ENCODE measurements around the gene PRND.

PRND gene

DNA sequence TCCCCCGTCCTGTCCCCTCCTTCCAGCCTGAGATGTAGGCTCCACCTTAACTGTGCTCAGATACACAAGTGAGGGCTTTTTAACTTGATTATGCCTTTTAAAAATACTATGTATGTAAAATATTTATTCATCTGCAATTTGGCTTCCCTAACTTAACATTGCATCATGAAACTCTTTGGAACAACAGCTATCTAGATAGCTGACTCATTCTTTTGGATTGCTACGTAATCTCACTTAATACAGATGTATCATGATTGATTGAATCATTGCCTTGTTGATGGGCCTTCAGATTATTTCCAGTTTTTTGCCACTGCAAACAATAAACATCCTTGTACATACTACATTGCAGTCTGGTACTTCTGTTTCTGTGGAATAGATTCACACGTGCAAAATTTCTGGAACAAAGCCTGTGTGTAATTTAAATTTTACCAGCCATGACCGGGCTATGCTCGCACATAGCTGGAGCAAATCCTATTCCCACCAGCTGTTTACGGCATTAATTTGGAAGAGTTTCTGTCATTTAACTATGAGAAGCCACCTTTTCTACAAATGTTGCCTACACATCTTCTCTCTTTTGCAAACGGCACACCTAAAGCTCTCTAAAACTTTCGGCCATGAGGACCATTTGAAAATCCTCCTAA lies 6.5 kb downstream of the PRND start:
- no peak for ATAC-seq
- TF ChIP-seq PPARA (CRISPR knock-in tag; IDR thresholded peaks at IDR 0.05; ENCODE audit: borderline replicate concordance) (no peak), ZFP30 (CRISPR knock-in tag; IDR thresholded peaks at IDR 0.05) (no peak), ARNTL (CRISPR knock-in tag; IDR thresholded peaks at IDR 0.05; ENCODE audit: borderline replicate concordance, low read depth) (no peak), ZNF70 (CRISPR knock-in tag; IDR thresholded peaks at IDR 0.05) (no peak), OSR1 (CRISPR knock-in tag; IDR thresholded peaks at IDR 0.05) (no peak), ISL1 (CRISPR knock-in tag; IDR thresholded peaks at IDR 0.05) (no peak), ZNF8 (CRISPR knock-in tag; IDR thresholded peaks at IDR 0.05) (no peak), SNAI2 (CRISPR knock-in tag; IDR thresholded peaks at IDR 0.05) (no peak), GLIS3 (CRISPR knock-in tag; IDR thresholded peaks at IDR 0.05) (no peak)

DNA sequence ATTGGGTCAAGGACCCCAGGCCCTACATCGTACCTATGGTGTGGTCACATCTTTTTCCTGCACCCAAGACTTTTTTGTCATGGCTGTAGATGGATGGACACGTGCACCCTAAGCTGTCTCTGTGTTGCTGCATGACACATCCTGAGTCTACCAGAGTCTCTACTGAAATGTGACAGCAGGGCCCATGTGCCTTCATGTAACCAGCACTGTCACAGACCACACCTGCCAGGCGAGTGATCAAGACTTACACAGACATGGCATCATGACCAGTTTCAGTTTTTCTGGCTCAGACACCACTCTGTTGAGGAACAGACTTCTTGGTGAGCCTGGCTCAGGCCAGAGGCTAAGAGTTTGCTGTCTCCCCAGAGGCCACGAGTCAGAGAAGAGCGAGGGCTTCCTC lies 7.6 kb downstream of the PRND start:
- ATAC-seq: no peak

DNA sequence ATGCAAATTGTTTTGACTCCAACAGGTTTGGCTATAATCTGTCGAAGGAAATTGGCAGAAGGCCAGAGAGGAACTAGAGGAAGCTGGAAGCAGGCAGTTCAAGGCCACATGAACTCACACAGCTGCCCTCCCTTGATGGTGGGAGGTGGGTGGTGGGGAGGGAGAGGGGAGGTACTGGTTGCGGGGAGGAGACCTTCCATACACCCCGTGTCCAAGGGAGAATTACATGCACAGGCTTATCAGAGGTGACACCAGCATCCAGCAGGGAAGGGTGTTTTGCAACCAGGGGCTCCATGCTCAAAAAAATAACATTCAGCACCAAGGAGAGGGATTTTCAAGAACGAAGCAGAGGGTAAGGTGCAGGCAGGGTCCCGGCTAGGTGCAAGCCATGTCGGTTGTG lies 9.1 kb downstream of the PRND start:
- TF ChIP-seq GLIS3 (CRISPR knock-in tag; IDR thresholded peaks at IDR 0.05) (no peak), PPARA (CRISPR knock-in tag; IDR thresholded peaks at IDR 0.05; ENCODE audit: borderline replicate concordance) (no peak), ZC3H10 (CRISPR knock-in tag; IDR thresholded peaks at IDR 0.05) (no peak), ISL1 (CRISPR knock-in tag; IDR thresholded peaks at IDR 0.05) (no peak), CSDC2 (CRISPR knock-in tag; IDR thresholded peaks at IDR 0.05) (no peak), TOX (CRISPR knock-in tag; IDR thresholded peaks at IDR 0.05; ENCODE audit: borderline replicate concordance) (no peak)
- ATAC-seq: no peak

More for the DNA sequence above, 7.6 kb downstream of the PRND start:
- TF ChIP-seq, protein P1, sequence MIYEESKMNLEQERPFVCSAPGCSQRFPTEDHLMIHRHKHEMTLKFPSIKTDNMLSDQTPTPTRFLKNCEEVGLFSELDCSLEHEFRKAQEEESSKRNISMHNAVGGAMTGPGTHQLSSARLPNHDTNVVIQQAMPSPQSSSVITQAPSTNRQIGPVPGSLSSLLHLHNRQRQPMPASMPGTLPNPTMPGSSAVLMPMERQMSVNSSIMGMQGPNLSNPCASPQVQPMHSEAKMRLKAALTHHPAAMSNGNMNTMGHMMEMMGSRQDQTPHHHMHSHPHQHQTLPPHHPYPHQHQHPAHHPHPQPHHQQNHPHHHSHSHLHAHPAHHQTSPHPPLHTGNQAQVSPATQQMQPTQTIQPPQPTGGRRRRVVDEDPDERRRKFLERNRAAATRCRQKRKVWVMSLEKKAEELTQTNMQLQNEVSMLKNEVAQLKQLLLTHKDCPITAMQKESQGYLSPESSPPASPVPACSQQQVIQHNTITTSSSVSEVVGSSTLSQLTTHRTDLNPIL (CRISPR knock-in tag; IDR thresholded peaks at IDR 0.05; ENCODE audit: low read depth): no peak
- TF ChIP-seq ZFP30 (CRISPR knock-in tag; IDR thresholded peaks at IDR 0.05) (no peak), ZNF8 (CRISPR knock-in tag; IDR thresholded peaks at IDR 0.05) (no peak), ESRRG (CRISPR knock-in tag; IDR thresholded peaks at IDR 0.05) (no peak), TOX (CRISPR knock-in tag; IDR thresholded peaks at IDR 0.05; ENCODE audit: borderline replicate concordance) (no peak), ZNF70 (CRISPR knock-in tag; IDR thresholded peaks at IDR 0.05) (no peak), ZC3H10 (CRISPR knock-in tag; IDR thresholded peaks at IDR 0.05) (no peak), PPARA (CRISPR knock-in tag; IDR thresholded peaks at IDR 0.05; ENCODE audit: borderline replicate concordance) (no peak), OSR1 (CRISPR knock-in tag; IDR thresholded peaks at IDR 0.05) (no peak), ZFP3 (CRISPR knock-in tag; IDR thresholded peaks at IDR 0.05) (no peak), ZNF565 (CRISPR knock-in tag; conservative IDR thresholded peaks at IDR 0.05; ENCODE audit: low read depth) (no peak), ARNTL (CRISPR knock-in tag; IDR thresholded peaks at IDR 0.05; ENCODE audit: borderline replicate concordance, low read depth) (no peak), CSDC2 (CRISPR knock-in tag; IDR thresholded peaks at IDR 0.05) (no peak), TCF4 (CRISPR knock-in tag; IDR thresholded peaks at IDR 0.05; ENCODE audit: borderline replicate concordance) (no peak), ISL1 (CRISPR knock-in tag; IDR thresholded peaks at IDR 0.05) (no peak), SNAI2 (CRISPR knock-in tag; IDR thresholded peaks at IDR 0.05) (no peak)
- TF ChIP-seq, protein P2, sequence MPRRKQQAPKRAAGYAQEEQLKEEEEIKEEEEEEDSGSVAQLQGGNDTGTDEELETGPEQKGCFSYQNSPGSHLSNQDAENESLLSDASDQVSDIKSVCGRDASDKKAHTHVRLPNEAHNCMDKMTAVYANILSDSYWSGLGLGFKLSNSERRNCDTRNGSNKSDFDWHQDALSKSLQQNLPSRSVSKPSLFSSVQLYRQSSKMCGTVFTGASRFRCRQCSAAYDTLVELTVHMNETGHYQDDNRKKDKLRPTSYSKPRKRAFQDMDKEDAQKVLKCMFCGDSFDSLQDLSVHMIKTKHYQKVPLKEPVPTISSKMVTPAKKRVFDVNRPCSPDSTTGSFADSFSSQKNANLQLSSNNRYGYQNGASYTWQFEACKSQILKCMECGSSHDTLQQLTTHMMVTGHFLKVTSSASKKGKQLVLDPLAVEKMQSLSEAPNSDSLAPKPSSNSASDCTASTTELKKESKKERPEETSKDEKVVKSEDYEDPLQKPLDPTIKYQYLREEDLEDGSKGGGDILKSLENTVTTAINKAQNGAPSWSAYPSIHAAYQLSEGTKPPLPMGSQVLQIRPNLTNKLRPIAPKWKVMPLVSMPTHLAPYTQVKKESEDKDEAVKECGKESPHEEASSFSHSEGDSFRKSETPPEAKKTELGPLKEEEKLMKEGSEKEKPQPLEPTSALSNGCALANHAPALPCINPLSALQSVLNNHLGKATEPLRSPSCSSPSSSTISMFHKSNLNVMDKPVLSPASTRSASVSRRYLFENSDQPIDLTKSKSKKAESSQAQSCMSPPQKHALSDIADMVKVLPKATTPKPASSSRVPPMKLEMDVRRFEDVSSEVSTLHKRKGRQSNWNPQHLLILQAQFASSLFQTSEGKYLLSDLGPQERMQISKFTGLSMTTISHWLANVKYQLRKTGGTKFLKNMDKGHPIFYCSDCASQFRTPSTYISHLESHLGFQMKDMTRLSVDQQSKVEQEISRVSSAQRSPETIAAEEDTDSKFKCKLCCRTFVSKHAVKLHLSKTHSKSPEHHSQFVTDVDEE (CRISPR knock-in tag; IDR thresholded peaks at IDR 0.05): no peak
- TF ChIP-seq, protein P3, sequence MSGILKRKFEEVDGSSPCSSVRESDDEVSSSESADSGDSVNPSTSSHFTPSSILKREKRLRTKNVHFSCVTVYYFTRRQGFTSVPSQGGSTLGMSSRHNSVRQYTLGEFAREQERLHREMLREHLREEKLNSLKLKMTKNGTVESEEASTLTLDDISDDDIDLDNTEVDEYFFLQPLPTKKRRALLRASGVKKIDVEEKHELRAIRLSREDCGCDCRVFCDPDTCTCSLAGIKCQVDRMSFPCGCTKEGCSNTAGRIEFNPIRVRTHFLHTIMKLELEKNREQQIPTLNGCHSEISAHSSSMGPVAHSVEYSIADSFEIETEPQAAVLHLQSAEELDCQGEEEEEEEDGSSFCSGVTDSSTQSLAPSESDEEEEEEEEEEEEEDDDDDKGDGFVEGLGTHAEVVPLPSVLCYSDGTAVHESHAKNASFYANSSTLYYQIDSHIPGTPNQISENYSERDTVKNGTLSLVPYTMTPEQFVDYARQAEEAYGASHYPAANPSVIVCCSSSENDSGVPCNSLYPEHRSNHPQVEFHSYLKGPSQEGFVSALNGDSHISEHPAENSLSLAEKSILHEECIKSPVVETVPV (CRISPR knock-in tag; IDR thresholded peaks at IDR 0.05): no peak
- TF ChIP-seq, protein P4, sequence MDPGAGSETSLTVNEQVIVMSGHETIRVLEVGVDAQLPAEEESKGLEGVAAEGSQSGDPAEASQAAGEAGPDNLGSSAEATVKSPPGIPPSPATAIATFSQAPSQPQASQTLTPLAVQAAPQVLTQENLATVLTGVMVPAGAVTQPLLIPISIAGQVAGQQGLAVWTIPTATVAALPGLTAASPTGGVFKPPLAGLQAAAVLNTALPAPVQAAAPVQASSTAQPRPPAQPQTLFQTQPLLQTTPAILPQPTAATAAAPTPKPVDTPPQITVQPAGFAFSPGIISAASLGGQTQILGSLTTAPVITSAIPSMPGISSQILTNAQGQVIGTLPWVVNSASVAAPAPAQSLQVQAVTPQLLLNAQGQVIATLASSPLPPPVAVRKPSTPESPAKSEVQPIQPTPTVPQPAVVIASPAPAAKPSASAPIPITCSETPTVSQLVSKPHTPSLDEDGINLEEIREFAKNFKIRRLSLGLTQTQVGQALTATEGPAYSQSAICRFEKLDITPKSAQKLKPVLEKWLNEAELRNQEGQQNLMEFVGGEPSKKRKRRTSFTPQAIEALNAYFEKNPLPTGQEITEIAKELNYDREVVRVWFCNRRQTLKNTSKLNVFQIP (CRISPR knock-in tag; IDR thresholded peaks at IDR 0.05; ENCODE audit: borderline replicate concordance, low read depth): no peak

DNA sequence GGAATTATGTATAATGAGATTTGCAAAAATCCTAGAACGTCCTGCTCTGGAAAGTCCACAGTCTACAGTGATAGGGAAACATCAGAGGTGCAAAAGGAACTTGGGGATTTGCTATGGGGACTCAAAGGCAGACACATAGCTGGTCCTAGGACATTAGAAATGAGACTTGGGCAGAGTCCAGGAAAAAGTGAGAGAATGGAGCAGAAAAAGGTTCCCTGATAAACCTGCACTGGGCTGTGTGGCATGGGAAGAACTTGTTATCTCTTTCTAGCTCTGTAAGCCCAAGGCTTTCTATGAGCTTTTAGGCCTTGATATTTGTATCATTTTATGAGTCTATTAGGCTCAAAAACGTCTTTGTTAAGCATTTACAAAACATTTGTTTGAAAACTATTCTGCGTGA lies 15.2 kb downstream of the PRND start:
- ATAC-seq: no peak
- TF ChIP-seq BACH2 (CRISPR knock-in tag; IDR thresholded peaks at IDR 0.05; ENCODE audit: borderline replicate concordance) (no peak), SNAI2 (CRISPR knock-in tag; IDR thresholded peaks at IDR 0.05) (no peak), CSDC2 (CRISPR knock-in tag; IDR thresholded peaks at IDR 0.05) (no peak), ZNF70 (CRISPR knock-in tag; IDR thresholded peaks at IDR 0.05) (no peak), GLIS3 (CRISPR knock-in tag; IDR thresholded peaks at IDR 0.05) (no peak), ISL1 (CRISPR knock-in tag; IDR thresholded peaks at IDR 0.05) (no peak)
- TF ChIP-seq, protein P1 (CRISPR knock-in tag; IDR thresholded peaks at IDR 0.05; ENCODE audit: low read depth): no peak
- TF ChIP-seq, protein P3 (CRISPR knock-in tag; IDR thresholded peaks at IDR 0.05): no peak
- TF ChIP-seq, protein P2 (CRISPR knock-in tag; IDR thresholded peaks at IDR 0.05): no peak

Data from SK-N-SH treated with all-trans-retinoic acid at 6 μM for 48 hours (cell line).